HG03045 (cell line): ENCODE measurements around the gene SNTA1.
"Not testable (repeated sequence)": the region's sequence is repeated elsewhere in the genome, so short reads cannot be mapped to it uniquely, and the experiment has no call there.

Experiments used
- ATAC-seq: cut with Tn5 transposase; IDR thresholded peaks from one replicate; pipeline ENCODE4 v1.9.1; 2021; ENCODE audit warnings: mild to moderate bottlenecking, moderate library complexity; ENCODE audit not compliant: unreplicated experiment

The SNTA1 gene

GRCh38 chr20:33466303-33466646 lies 22.7 kb upstream of the SNTA1 start:
- no peak for ATAC-seq

GRCh38 chr20:33465481-33466302 lies 22.1 kb upstream of the SNTA1 start:
- no peak for ATAC-seq

GRCh38 chr20:33464759-33465158 lies 21.2 kb upstream of the SNTA1 start:
- ATAC-seq = not testable (repeated sequence)

- no peak for ATAC-seq
Observed at GRCh38 chr20:33463332-33464101, 20.0 kb upstream of the SNTA1 start.

- no peak for ATAC-seq
Observed at GRCh38 chr20:33460711-33461110, 17.1 kb upstream of the SNTA1 start.

- no peak for ATAC-seq
Observed at GRCh38 chr20:33459599-33459998, 16.0 kb upstream of the SNTA1 start.

- not testable (repeated sequence) for ATAC-seq
Observed at GRCh38 chr20:33456916-33457642, 13.5 kb upstream of the SNTA1 start.

GRCh38 chr20:33450867-33451266 lies 7.3 kb upstream of the SNTA1 start:
- ATAC-seq = no peak

GRCh38 chr20:33445881-33446625 lies 2.5 kb upstream of the SNTA1 start:
- no peak for ATAC-seq

- no peak for ATAC-seq
Observed at GRCh38 chr20:33444797-33445560, 1.4 kb upstream of the SNTA1 start.

GRCh38 chr20:33443006-33443511 lies 504 bp downstream of the SNTA1 start:
- ATAC-seq = no peak

GRCh38 chr20:33442136-33443005 lies 1.2 kb downstream of the SNTA1 start:
- ATAC-seq = no peak

- ATAC-seq = no peak
Observed at GRCh38 chr20:33441142-33441955, 2.2 kb downstream of the SNTA1 start.

- not testable (repeated sequence) for ATAC-seq
Observed at GRCh38 chr20:33440562-33440961, 3.0 kb downstream of the SNTA1 start.

GRCh38 chr20:33438481-33438880 lies 5.1 kb downstream of the SNTA1 start:
- no peak for ATAC-seq

GRCh38 chr20:33437141-33437911 lies 6.2 kb downstream of the SNTA1 start:
- no peak for ATAC-seq

GRCh38 chr20:33434434-33434833 lies 9.1 kb downstream of the SNTA1 start:
- no peak for ATAC-seq
